Omental fat pad (tissue), 4 donors: ENCODE data around the gene TAOK1. TPM values are rescaled to one million over a fixed set of nuclear protein-coding genes. Genes with fewer than 3 reads are reported as not detected.
A peak's percentile ranks its signal among the peaks of the same experiment; 100 is the strongest.

ENCODE experiments used
- ATAC-seq: fragments of 150-250 bp; one replicate; pipeline ENCODE4 v1.9.1; 2016; ENCODE audit warnings: mild to moderate bottlenecking, moderate library complexity; ENCODE audit not compliant: low FRiP score
- DNase-seq: peaks from one replicate; pipeline ENCODE4 v3.0.0-alpha.2; 2019; ENCODE audit warnings: low spot score
- CTCF ChIP-seq, 3 donors: fragments of 450-650 bp; IDR thresholded peaks; one replicate each; pipeline ENCODE4 v1.5.1; 2016 to 2017; ENCODE audit warnings: antibody characterized with exemption in 3 of 3, mild to moderate bottlenecking in 3 of 3, moderate library complexity in 2 of 3
- total RNA-seq, 4 donors: library from RNA; depleted of rRNA; stranded (reverse); fragments of >200 nt; gene quantifications; one replicate each; pipeline ENCODE4 v1.1.0, GENCODE V29; 2016

The TAOK1 gene
- total RNA-seq, 4 donors from 2014 or later, result 60.3 to 84.2 (median 64.3) TPM

- DNase-seq, result peak; percentile 10
- ATAC-seq, result no peak
- no peak for TF ChIP-seq CTCF (IDR thresholded peaks at IDR 0.05)
Measured at GRCh38 chr17:29563816-29564215, 173.7 kb downstream of the TAOK1 start.

GRCh38 chr17:29565643-29566472, 175.7 kb downstream of the TAOK1 start:
- no peak for TF ChIP-seq CTCF (IDR thresholded peaks at IDR 0.05)
- DNase-seq, result peak; percentile 23
- ATAC-seq, result no peak

- ATAC-seq (peak; percentile 75), DNase-seq (peak; percentile 28)
- TF ChIP-seq CTCF (IDR thresholded peaks at IDR 0.05), result no peak
Measured at GRCh38 chr17:29566473-29567303, 176.5 kb downstream of the TAOK1 start, which contains the start of gene ABHD15. ABHD15 (minus strand) TSS chr17:29567037; CDS start chr17:29566966, 71 bp downstream.

GRCh38 chr17:29567304-29567553, 177.1 kb downstream of the TAOK1 start:
- ATAC-seq, result peak; percentile 9
- no peak for TF ChIP-seq CTCF (IDR thresholded peaks at IDR 0.05)
- DNase-seq, result no peak

GRCh38 chr17:29567554-29568330, 177.6 kb downstream of the TAOK1 start:
- ATAC-seq (no peak), DNase-seq (peak; percentile 24)
- no peak for TF ChIP-seq CTCF (IDR thresholded peaks at IDR 0.05)

GRCh38 chr17:29568331-29569244, 178.4 kb downstream of the TAOK1 start, which contains the start of gene TP53I13:
TP53I13 (plus strand) TSS chr17:29568701; CDS start chr17:29568759, 58 bp downstream.
- ATAC-seq (peak; percentile 48), DNase-seq (peak; percentile 64)
- TF ChIP-seq CTCF (IDR thresholded peaks at IDR 0.05), result no peak
